GM20431 (cell line): Measurements from ENCODE around the gene VAMP1.

Source experiments
- in situ Hi-C: fragments of 300-500 bp; cut with MseI, MboI; formaldehyde crosslinking; loops from one replicate; pipeline ENCODE4 v1.15.0; 2020; ENCODE audit warnings: low sequenced_read_pairs; ENCODE audit not compliant: unreplicated experiment

Gene VAMP1

GRCh38 chr12:6452245-6452943 is 18.1 kb downstream of the VAMP1 start:
- in situ Hi-C loops = no loop called here

GRCh38 chr12:6451348-6452244 is 18.9 kb downstream of the VAMP1 start, which contains the start of gene TAPBPL:
Gene TAPBPL, plus strand, starts transcription at chr12:6452042. Its CDS starts 207 bp downstream, at chr12:6452249.
- in situ Hi-C loops = no loop called here

- in situ Hi-C loops = no loop called here
These were observed 19.6 kb downstream of the VAMP1 start for GRCh38 chr12:6450869-6451347.

GRCh38 chr12:6450091-6450868 is 20.2 kb downstream of the VAMP1 start:
- in situ Hi-C loops = no loop called here

- in situ Hi-C loops = no loop called here
These were observed 25.5 kb downstream of the VAMP1 start, which contains the start of gene CD27 for GRCh38 chr12:6444704-6445688. Gene CD27, plus strand, starts transcription at chr12:6444955. Its CDS starts 141 bp downstream, at chr12:6445096.

- in situ Hi-C loops = no loop called here
These were observed 26.4 kb downstream of the VAMP1 start for GRCh38 chr12:6444031-6444430.

GRCh38 chr12:6443361-6443983 is 27.0 kb downstream of the VAMP1 start:
- in situ Hi-C loops = no loop called here

- in situ Hi-C loops = no loop called here
These were observed 27.6 kb downstream of the VAMP1 start for GRCh38 chr12:6442836-6443235.

GRCh38 chr12:6440391-6440790 is 30.1 kb downstream of the VAMP1 start:
- in situ Hi-C loops = no loop called here

GRCh38 chr12:6438345-6438744 is 32.1 kb downstream of the VAMP1 start:
- in situ Hi-C loops = no loop called here

GRCh38 chr12:6437586-6437985 is 32.9 kb downstream of the VAMP1 start:
- in situ Hi-C loops = no loop called here

GRCh38 chr12:6435961-6436715 is 34.3 kb downstream of the VAMP1 start:
- in situ Hi-C loops = no loop called here

- in situ Hi-C loops = no loop called here
These were observed 36.0 kb downstream of the VAMP1 start for GRCh38 chr12:6434205-6435140.

- in situ Hi-C loops = no loop called here
These were observed 37.5 kb downstream of the VAMP1 start for GRCh38 chr12:6432991-6433390.

- in situ Hi-C loops = no loop called here
These were observed 40.1 kb downstream of the VAMP1 start for GRCh38 chr12:6430124-6430989.

GRCh38 chr12:6428326-6428725 is 42.2 kb downstream of the VAMP1 start:
- in situ Hi-C loops = no loop called here
